A549 (cell line): Measurements from ENCODE around the gene ZNF287.

Source experiments
- BHLHE40 ChIP-seq: IDR thresholded peaks from 2 replicates; pipeline ENCODE4 v1.6.1; 2012; ENCODE audit warnings: low read depth, low read length, inconsistent platforms
- CBX2 ChIP-seq: fragments of 200-600 bp; sonication (generic); IDR thresholded peaks from 2 replicates; pipeline ENCODE4 v1.6.1; 2016; ENCODE audit warnings: low read depth, mild to moderate bottlenecking, borderline replicate concordance
- CHD2 ChIP-seq: fragments of 150-350 bp; IDR thresholded peaks from 2 replicates; pipeline ENCODE4 v1.6.1; 2014; ENCODE audit warnings: low read length; ENCODE audit not compliant: partially characterized antibody
- EHF ChIP-seq: fragments of 250-450 bp; sonication (Bioruptor Pico); IDR thresholded peaks from 2 replicates; pipeline ENCODE4 v1.5.0; 2020; ENCODE audit warnings: mild to moderate bottlenecking
- EHMT2 ChIP-seq: fragments of 200-600 bp; sonication (generic); IDR thresholded peaks from 2 replicates; pipeline ENCODE4 v1.6.1; 2016; ENCODE audit warnings: antibody characterized with exemption, low read depth, mild to moderate bottlenecking, moderate library complexity
- EP300 ChIP-seq, 2 experiments: fragments of >200 bp; sonication (Bioruptor Twin); formaldehyde crosslinking; IDR thresholded peaks; 2 replicates in 1 of 2; 3 replicates in 1 of 2; pipeline ENCODE4 v1.6.1; 2016 to 2017
- MAFK ChIP-seq: fragments of 450-650 bp; IDR thresholded peaks from 2 replicates; pipeline ENCODE4 v1.6.1; 2014; ENCODE audit not compliant: partially characterized antibody
- RCOR1 ChIP-seq: fragments of 150-350 bp; IDR thresholded peaks from 2 replicates; pipeline ENCODE4 v1.6.1; 2014; ENCODE audit warnings: antibody characterized with exemption, low read length, low read depth
- ZFP36 ChIP-seq: fragments of 450-650 bp; IDR thresholded peaks from 2 replicates; pipeline ENCODE4 v1.6.1; 2014; ENCODE audit warnings: borderline replicate concordance; ENCODE audit not compliant: partially characterized antibody
- TF ChIP-seq, protein P1 (sequence below): IDR thresholded peaks from 2 replicates; pipeline ENCODE4 v1.6.1; 2012
- TF ChIP-seq, protein P2 (sequence below): fragments of >200 bp; sonication (Bioruptor Twin); formaldehyde crosslinking; IDR thresholded peaks from 3 replicates; pipeline ENCODE4 v1.5.1; 2016
- TF ChIP-seq, protein P3 (sequence below): fragments of 450-650 bp; IDR thresholded peaks from 2 replicates; pipeline ENCODE4 v1.6.1; 2014; ENCODE audit warnings: antibody characterized with exemption
- TF ChIP-seq, protein P4 (sequence below): fragments of 200-600 bp; sonication (generic); IDR thresholded peaks from 2 replicates; pipeline ENCODE4 v1.6.1; 2016; ENCODE audit warnings: antibody characterized with exemption, mild to moderate bottlenecking, moderate library complexity

DNA sequence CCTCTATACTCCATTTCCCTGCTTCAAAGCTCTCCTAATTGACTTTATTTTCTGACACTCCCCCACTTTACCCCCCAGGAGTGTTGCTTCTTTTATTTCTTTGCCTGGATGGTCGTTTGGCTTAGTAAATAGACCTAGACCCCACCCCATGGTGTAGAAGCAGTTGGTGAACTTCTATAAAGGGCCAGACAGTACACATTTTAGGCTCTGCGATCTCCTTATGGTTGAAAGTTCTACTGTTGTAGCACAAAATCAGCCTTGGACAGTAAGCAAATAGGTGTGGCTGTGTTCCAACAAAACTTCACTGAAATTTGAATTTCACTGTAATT is 31.9 kb downstream of the ZNF287 start:
- TF ChIP-seq MAFK (no peak), RCOR1 (no peak), EHMT2 (no peak), EHF (no peak), CHD2 (no peak), EP300 (IDR thresholded peaks at IDR 0.05) (no peak), ZFP36 (no peak), CBX2 (no peak), BHLHE40 (no peak)
- TF ChIP-seq, protein P1, sequence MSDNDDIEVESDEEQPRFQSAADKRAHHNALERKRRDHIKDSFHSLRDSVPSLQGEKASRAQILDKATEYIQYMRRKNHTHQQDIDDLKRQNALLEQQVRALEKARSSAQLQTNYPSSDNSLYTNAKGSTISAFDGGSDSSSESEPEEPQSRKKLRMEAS, result no peak
- TF ChIP-seq, protein P2, sequence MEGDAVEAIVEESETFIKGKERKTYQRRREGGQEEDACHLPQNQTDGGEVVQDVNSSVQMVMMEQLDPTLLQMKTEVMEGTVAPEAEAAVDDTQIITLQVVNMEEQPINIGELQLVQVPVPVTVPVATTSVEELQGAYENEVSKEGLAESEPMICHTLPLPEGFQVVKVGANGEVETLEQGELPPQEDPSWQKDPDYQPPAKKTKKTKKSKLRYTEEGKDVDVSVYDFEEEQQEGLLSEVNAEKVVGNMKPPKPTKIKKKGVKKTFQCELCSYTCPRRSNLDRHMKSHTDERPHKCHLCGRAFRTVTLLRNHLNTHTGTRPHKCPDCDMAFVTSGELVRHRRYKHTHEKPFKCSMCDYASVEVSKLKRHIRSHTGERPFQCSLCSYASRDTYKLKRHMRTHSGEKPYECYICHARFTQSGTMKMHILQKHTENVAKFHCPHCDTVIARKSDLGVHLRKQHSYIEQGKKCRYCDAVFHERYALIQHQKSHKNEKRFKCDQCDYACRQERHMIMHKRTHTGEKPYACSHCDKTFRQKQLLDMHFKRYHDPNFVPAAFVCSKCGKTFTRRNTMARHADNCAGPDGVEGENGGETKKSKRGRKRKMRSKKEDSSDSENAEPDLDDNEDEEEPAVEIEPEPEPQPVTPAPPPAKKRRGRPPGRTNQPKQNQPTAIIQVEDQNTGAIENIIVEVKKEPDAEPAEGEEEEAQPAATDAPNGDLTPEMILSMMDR, result no peak
- TF ChIP-seq, protein P3, sequence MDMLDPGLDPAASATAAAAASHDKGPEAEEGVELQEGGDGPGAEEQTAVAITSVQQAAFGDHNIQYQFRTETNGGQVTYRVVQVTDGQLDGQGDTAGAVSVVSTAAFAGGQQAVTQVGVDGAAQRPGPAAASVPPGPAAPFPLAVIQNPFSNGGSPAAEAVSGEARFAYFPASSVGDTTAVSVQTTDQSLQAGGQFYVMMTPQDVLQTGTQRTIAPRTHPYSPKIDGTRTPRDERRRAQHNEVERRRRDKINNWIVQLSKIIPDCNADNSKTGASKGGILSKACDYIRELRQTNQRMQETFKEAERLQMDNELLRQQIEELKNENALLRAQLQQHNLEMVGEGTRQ, result no peak
- TF ChIP-seq, protein P4, sequence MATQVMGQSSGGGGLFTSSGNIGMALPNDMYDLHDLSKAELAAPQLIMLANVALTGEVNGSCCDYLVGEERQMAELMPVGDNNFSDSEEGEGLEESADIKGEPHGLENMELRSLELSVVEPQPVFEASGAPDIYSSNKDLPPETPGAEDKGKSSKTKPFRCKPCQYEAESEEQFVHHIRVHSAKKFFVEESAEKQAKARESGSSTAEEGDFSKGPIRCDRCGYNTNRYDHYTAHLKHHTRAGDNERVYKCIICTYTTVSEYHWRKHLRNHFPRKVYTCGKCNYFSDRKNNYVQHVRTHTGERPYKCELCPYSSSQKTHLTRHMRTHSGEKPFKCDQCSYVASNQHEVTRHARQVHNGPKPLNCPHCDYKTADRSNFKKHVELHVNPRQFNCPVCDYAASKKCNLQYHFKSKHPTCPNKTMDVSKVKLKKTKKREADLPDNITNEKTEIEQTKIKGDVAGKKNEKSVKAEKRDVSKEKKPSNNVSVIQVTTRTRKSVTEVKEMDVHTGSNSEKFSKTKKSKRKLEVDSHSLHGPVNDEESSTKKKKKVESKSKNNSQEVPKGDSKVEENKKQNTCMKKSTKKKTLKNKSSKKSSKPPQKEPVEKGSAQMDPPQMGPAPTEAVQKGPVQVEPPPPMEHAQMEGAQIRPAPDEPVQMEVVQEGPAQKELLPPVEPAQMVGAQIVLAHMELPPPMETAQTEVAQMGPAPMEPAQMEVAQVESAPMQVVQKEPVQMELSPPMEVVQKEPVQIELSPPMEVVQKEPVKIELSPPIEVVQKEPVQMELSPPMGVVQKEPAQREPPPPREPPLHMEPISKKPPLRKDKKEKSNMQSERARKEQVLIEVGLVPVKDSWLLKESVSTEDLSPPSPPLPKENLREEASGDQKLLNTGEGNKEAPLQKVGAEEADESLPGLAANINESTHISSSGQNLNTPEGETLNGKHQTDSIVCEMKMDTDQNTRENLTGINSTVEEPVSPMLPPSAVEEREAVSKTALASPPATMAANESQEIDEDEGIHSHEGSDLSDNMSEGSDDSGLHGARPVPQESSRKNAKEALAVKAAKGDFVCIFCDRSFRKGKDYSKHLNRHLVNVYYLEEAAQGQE, result no peak
